ENCODE data around the gene NUMBL.

DNA sequence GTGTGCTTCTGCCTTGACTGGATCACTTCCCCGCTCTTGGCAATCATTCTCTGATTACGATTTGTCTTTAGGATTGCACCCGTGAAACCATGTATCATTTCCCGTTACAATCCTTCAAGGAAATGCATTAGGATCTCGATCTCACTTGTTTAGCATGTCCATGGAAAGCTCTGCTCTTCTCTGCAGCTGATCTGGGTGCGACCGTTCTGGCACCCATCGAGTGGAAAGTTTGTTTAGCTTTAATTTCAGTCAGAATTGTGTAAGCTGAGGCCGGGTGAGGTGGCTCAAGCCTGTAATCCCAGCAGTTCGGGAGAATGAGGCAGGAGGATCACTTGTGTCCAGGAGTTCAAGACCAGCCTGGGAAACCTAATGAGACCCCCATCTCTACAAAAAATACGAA is 30.9 kb downstream of the NUMBL start:
- TF ChIP-seq, protein P1, sequence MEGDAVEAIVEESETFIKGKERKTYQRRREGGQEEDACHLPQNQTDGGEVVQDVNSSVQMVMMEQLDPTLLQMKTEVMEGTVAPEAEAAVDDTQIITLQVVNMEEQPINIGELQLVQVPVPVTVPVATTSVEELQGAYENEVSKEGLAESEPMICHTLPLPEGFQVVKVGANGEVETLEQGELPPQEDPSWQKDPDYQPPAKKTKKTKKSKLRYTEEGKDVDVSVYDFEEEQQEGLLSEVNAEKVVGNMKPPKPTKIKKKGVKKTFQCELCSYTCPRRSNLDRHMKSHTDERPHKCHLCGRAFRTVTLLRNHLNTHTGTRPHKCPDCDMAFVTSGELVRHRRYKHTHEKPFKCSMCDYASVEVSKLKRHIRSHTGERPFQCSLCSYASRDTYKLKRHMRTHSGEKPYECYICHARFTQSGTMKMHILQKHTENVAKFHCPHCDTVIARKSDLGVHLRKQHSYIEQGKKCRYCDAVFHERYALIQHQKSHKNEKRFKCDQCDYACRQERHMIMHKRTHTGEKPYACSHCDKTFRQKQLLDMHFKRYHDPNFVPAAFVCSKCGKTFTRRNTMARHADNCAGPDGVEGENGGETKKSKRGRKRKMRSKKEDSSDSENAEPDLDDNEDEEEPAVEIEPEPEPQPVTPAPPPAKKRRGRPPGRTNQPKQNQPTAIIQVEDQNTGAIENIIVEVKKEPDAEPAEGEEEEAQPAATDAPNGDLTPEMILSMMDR (IDR thresholded peaks at IDR 0.05), result no peak
- no peak for TF ChIP-seq POLR2A (IDR thresholded peaks at IDR 0.05)

Data from body of pancreas (tissue), 4 donors.